HFFc6 (cell line): ENCODE measurements around the gene XXYLT1. TPM values are rescaled to one million over a fixed set of nuclear protein-coding genes. Genes with fewer than 3 reads are reported as not detected.

ENCODE experiments used
- DNase-seq: peaks from one replicate; pipeline ENCODE4 v3.0.0-alpha.2; 2018
- H3K27ac Mint-ChIP-seq: 2 replicates; pipeline ENCODE4 v1.8.0; 2020; ENCODE audit warnings: mild to moderate bottlenecking, mixed read lengths
- H3K27me3 Mint-ChIP-seq: 2 replicates; pipeline ENCODE4 v1.8.0; 2021; ENCODE audit warnings: mild to moderate bottlenecking, moderate library complexity, mixed read lengths; ENCODE audit not compliant: insufficient read depth
- H3K36me3 Mint-ChIP-seq: 2 replicates; pipeline ENCODE4 v1.8.0; 2021; ENCODE audit warnings: low read depth, mixed read lengths
- H3K4me1 Mint-ChIP-seq: 2 replicates; pipeline ENCODE4 v1.8.0; 2020; ENCODE audit warnings: low read depth, mixed read lengths
- H3K4me3 Mint-ChIP-seq: 2 replicates; pipeline ENCODE4 v1.8.0; 2020; ENCODE audit warnings: mild to moderate bottlenecking, moderate library complexity, mixed read lengths
- H3K9me3 Mint-ChIP-seq: 2 replicates; pipeline ENCODE4 v1.8.0; 2020; ENCODE audit warnings: mild to moderate bottlenecking, mixed read lengths
- CTCF ChIP-seq: fragments of 200-600 bp; sonication (generic); IDR thresholded peaks from 2 replicates; pipeline ENCODE4 v1.5.0; 2021; ENCODE audit warnings: antibody characterized with exemption, mild to moderate bottlenecking
- total RNA-seq, 6 experiments: library from RNA; stranded (reverse); fragmentation: NEBNext Ultra II Directional; extraction: Animal tissue kit (Norgen Biotek cat#: 25700); gene quantifications; 2 replicates in 1 of 6; 3 replicates in 5 of 6; pipeline ENCODE4 v1.2.3, GENCODE V29; 2021

The XXYLT1 gene
- total RNA-seq, 6 experiments from 2014 or later: 16.9 to 24.2 (median 18.3) TPM

DNA sequence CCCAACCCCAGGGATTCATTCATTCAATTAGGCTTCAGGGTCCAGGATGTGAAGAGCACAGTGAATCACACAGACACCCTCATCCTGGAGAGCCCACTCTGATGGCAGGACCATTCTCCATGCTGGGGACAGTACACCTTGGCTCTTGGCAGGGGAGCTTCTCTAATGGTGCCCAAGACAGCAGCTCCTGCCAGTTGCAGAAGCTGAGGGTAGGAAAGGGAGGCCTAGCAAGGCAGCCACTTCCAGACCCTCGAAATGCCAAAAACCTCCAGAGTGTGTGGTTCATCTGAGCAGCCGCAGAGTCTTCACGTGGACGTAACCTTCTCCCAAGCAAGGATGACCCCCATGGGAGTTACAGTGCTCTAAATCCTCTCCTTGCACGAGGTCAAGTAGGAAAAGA is 186.2 kb downstream of the XXYLT1 start:
- no peak overlapping the region for H3K4me3 Mint-ChIP-seq
- H3K27ac Mint-ChIP-seq: no peak overlapping the region
- H3K27me3 Mint-ChIP-seq: peaks cover 2% of the 10 kb centered on the region; the same call in 1 of the 2 replicates
- H3K36me3 Mint-ChIP-seq: no peaks in the 10 kb centered on the region
- no peak for DNase-seq
- TF ChIP-seq CTCF: no peak
- H3K9me3 Mint-ChIP-seq: no peaks in the 10 kb centered on the region
- peaks cover 3% of the 10 kb centered on the region; the same call in 1 of the 2 replicates for H3K4me1 Mint-ChIP-seq

DNA sequence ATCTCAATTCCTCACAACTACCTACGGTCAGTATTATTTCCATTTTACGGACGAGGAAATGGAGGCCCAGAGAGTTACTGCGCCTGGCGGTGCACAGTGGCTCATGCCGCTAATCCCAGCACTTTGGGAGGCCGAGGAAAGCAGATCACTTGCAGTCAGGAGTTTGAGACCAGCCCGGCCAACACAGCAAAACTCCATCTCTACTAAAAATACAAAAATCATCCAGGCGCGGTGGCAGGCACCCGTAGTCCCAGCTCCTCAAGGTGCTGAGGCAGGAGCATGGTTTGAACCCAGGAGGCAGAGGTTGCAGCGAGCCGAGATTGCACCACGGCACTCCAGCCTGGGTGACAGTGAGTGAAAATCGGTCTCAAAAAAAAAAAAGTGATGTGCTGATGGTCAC is 187.3 kb downstream of the XXYLT1 start:
- peaks cover 3% of the 10 kb centered on the region; the same call in 1 of the 2 replicates for H3K27me3 Mint-ChIP-seq
- H3K4me3 Mint-ChIP-seq: no peak overlapping the region
- DNase-seq: no peak
- H3K4me1 Mint-ChIP-seq: peaks cover 8% of the 10 kb centered on the region; the same call in 1 of the 2 replicates
- H3K36me3 Mint-ChIP-seq: no peaks in the 10 kb centered on the region
- TF ChIP-seq CTCF: no peak
- H3K27ac Mint-ChIP-seq: no peak overlapping the region
- H3K9me3 Mint-ChIP-seq: no peaks in the 10 kb centered on the region

DNA sequence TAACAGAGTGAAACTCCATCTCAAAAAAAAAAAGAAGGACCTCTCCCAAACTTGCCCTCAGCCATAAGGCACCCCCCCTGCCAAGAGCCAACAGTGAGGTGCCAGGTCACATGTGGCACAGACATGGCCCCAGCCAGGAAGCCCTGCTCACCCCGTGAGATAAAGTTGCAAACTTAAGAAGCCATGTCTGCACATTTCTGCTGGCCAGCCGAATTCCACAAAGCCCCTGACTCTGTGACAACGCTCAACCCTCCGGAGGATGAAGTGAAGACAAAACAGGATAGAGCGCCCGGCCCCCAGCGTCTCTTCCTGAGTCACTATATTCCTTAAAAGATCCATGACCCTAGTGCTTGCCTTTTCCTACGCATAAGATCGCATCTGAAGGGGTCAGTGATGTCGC is 188.1 kb downstream of the XXYLT1 start:
- TF ChIP-seq CTCF: no peak
- peaks cover 3% of the 10 kb centered on the region; the same call in 1 of the 2 replicates for H3K27me3 Mint-ChIP-seq
- DNase-seq: no peak
- H3K27ac Mint-ChIP-seq: no peak overlapping the region
- H3K4me3 Mint-ChIP-seq: no peak overlapping the region
- H3K36me3 Mint-ChIP-seq: no peaks in the 10 kb centered on the region
- H3K9me3 Mint-ChIP-seq: no peaks in the 10 kb centered on the region
- peaks cover 8% of the 10 kb centered on the region; the same call in 1 of the 2 replicates for H3K4me1 Mint-ChIP-seq

GRCh38 chr3:195081242-195081963 is 189.6 kb downstream of the XXYLT1 start:
- no peak overlapping the region for H3K27ac Mint-ChIP-seq
- no peaks in the 10 kb centered on the region for H3K9me3 Mint-ChIP-seq
- peaks cover 3% of the 10 kb centered on the region; the same call in 1 of the 2 replicates for H3K27me3 Mint-ChIP-seq
- no peaks in the 10 kb centered on the region for H3K36me3 Mint-ChIP-seq
- no peak for DNase-seq
- no peak for TF ChIP-seq CTCF
- H3K4me1 Mint-ChIP-seq: peaks cover 8% of the 10 kb centered on the region; the same call in 1 of the 2 replicates
- no peak overlapping the region for H3K4me3 Mint-ChIP-seq

DNA sequence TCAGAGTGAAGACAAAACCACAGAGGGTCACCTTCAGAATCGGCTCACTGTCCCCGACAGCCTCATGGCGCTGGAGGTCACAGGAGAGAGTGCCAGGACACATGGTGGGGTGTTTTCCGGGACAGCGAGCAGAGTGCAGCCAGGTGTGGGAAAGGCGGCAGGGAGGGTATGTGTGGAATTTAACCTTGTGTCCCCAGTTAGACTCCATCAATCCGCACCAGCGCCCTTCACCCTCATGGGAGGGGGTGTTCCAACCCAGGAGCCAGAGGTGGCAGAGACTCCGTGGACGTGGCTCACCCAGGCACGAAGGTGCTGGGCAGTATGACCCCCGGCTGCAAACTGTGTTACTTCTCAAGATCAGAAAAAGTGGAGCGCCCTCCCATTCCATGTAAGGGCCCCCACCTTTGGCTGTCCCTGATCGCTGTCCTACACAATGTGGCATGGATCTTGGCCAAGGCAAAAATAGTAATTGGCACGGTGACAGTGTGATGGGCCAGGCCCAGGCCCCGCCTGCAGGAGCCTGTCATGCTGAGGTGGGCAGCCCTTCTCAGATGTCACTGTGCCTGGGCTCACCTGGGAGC is 190.3 kb downstream of the XXYLT1 start:
- Mint-ChIP-seq H3K27ac (no peak overlapping the region), H3K27me3 (peaks cover 3% of the 10 kb centered on the region; the same call in 1 of the 2 replicates)
- DNase-seq: no peak

More for the DNA sequence above, 190.3 kb downstream of the XXYLT1 start:
- TF ChIP-seq CTCF: no peak
- Mint-ChIP-seq H3K9me3 (no peaks in the 10 kb centered on the region), H3K36me3 (no peaks in the 10 kb centered on the region), H3K4me1 (peaks cover 8% of the 10 kb centered on the region; the same call in 1 of the 2 replicates), H3K4me3 (no peak overlapping the region)
